HFFc6 (cell line): ENCODE results near the gene CBFA2T2. TPM values are rescaled to one million over a fixed set of nuclear protein-coding genes. Genes with fewer than 3 reads are reported as not detected.

Experiments
- DNase-seq: peaks from one replicate; pipeline ENCODE4 v3.0.0-alpha.2; 2018
- H3K27ac Mint-ChIP-seq: 2 replicates; pipeline ENCODE4 v1.8.0; 2020; ENCODE audit warnings: mild to moderate bottlenecking, mixed read lengths
- H3K27me3 Mint-ChIP-seq: 2 replicates; pipeline ENCODE4 v1.8.0; 2021; ENCODE audit warnings: mild to moderate bottlenecking, moderate library complexity, mixed read lengths; ENCODE audit not compliant: insufficient read depth
- H3K36me3 Mint-ChIP-seq: 2 replicates; pipeline ENCODE4 v1.8.0; 2021; ENCODE audit warnings: low read depth, mixed read lengths
- H3K4me1 Mint-ChIP-seq: 2 replicates; pipeline ENCODE4 v1.8.0; 2020; ENCODE audit warnings: low read depth, mixed read lengths
- H3K4me3 Mint-ChIP-seq: 2 replicates; pipeline ENCODE4 v1.8.0; 2020; ENCODE audit warnings: mild to moderate bottlenecking, moderate library complexity, mixed read lengths
- H3K9me3 Mint-ChIP-seq: 2 replicates; pipeline ENCODE4 v1.8.0; 2020; ENCODE audit warnings: mild to moderate bottlenecking, mixed read lengths
- total RNA-seq, 6 experiments: library from RNA; stranded (reverse); fragmentation: NEBNext Ultra II Directional; extraction: Animal tissue kit (Norgen Biotek cat#: 25700); gene quantifications; 2 replicates in 1 of 6; 3 replicates in 5 of 6; pipeline ENCODE4 v1.2.3, GENCODE V29; 2021
- TF ChIP-seq, protein P1 (sequence below): fragments of 200-600 bp; sonication (generic); IDR thresholded peaks from 2 replicates; pipeline ENCODE4 v1.5.0; 2021; ENCODE audit warnings: antibody characterized with exemption, mild to moderate bottlenecking

The CBFA2T2 gene
- total RNA-seq, 6 experiments from 2014 or later: 7.0 to 9.1 (median 8.0) TPM

DNA sequence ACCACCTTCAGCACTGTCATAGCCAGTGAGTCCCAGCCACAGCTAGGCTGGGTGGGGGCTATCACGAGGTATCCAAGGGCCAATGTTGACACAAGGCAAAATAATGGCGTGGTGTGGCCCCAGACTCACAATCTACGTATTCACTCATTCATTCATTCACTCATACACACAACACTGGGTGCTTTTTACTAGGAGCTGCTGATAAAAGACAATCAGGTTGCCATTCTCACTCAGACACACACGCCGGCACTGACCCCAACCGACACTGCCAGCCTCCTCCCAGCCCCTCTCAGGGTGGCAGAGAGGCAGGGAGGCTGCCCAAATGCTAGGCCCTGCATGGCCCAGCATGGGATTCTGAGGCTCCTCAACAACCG is 170.8 kb downstream of the CBFA2T2 start:
- no peaks in the 10 kb centered on the region for H3K9me3 Mint-ChIP-seq
- no peaks in the 10 kb centered on the region; the same call in none of the 2 replicates for H3K27me3 Mint-ChIP-seq
- TF ChIP-seq, protein P1, sequence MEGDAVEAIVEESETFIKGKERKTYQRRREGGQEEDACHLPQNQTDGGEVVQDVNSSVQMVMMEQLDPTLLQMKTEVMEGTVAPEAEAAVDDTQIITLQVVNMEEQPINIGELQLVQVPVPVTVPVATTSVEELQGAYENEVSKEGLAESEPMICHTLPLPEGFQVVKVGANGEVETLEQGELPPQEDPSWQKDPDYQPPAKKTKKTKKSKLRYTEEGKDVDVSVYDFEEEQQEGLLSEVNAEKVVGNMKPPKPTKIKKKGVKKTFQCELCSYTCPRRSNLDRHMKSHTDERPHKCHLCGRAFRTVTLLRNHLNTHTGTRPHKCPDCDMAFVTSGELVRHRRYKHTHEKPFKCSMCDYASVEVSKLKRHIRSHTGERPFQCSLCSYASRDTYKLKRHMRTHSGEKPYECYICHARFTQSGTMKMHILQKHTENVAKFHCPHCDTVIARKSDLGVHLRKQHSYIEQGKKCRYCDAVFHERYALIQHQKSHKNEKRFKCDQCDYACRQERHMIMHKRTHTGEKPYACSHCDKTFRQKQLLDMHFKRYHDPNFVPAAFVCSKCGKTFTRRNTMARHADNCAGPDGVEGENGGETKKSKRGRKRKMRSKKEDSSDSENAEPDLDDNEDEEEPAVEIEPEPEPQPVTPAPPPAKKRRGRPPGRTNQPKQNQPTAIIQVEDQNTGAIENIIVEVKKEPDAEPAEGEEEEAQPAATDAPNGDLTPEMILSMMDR: no peak
- peaks cover 23% of the 10 kb centered on the region for H3K4me1 Mint-ChIP-seq
- no peak overlapping the region for H3K4me3 Mint-ChIP-seq
- no peak for DNase-seq
- no peaks in the 10 kb centered on the region for H3K36me3 Mint-ChIP-seq
- peak overlapping the region; percentile 16; the same call in 1 of the 2 replicates for H3K27ac Mint-ChIP-seq

GRCh38 chr20:33662172-33662571 is 172.3 kb downstream of the CBFA2T2 start, which contains the start of gene C20orf144:
TSS of gene C20orf144 (plus strand) at chr20:33662327. CDS start at chr20:33662346, 19 bp downstream.
- TF ChIP-seq, protein P1: no peak
- H3K9me3 Mint-ChIP-seq: no peaks in the 10 kb centered on the region

DNA sequence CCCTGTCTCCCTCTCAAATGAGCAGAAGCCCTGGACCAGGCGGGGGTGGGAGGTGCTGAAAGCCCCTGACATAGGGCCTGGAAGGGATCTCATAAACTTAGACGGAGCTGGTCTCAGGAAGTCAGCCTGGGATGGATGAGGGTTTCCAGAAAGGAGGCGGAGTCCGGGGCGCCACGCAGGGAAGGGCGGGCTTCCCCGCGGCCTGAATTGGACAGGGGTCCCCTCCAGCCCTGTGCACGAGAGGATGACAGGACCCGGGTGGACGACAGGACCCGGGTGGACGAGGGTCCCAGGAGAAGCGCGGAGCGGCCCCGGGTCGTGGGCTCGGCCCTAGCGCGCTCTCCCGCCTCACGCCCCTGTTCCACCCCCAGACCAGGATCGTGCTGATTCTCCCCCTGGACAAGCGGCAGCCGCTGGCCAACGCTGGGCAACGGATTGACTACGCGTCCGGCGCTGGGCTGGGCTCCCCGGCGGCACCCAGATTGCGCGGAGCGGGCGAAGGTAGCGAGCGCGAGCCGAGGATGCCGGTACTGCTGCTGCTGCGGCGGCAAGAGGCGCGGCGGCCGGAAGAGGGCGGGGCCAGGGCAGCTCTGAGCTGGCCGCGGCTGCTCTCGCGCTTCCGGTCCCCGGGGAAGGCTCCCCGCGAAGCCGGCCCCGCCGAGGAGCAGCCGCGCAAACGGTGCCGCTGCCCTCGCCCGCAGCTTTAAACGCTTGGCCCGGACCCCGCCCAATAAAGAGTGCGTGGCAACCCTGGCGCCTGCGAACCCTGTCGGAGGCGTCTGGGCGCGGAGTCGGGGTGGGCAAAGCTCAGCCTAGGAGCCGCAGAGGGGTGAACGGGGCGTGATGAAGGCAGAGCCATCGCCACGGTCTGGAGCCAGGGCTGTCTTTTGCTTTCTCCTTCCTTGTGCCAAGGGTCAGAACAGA is 173.5 kb downstream of the CBFA2T2 start:
- Mint-ChIP-seq H3K9me3 (no peaks in the 10 kb centered on the region), H3K36me3 (no peaks in the 10 kb centered on the region), H3K27me3 (peaks cover 2% of the 10 kb centered on the region), H3K27ac (peak overlapping the region; percentile 78), H3K4me3 (peak overlapping the region; percentile 85), H3K4me1 (peaks cover 36% of the 10 kb centered on the region)
- TF ChIP-seq, protein P1: peak; percentile 23; the same call in 1 of the 2 replicates
- peak; percentile 54 for DNase-seq

More at GRCh38 chr20:33662172-33662571, 172.3 kb downstream of the CBFA2T2 start, which contains the start of gene C20orf144:
- Mint-ChIP-seq H3K4me1 (peaks cover 32% of the 10 kb centered on the region), H3K36me3 (no peaks in the 10 kb centered on the region), H3K27me3 (peaks cover 2% of the 10 kb centered on the region), H3K4me3 (peak within 1 kb of the TSS; percentile 85), H3K27ac (peak within 1 kb of the TSS; percentile 78)
- no peak for DNase-seq

DNA sequence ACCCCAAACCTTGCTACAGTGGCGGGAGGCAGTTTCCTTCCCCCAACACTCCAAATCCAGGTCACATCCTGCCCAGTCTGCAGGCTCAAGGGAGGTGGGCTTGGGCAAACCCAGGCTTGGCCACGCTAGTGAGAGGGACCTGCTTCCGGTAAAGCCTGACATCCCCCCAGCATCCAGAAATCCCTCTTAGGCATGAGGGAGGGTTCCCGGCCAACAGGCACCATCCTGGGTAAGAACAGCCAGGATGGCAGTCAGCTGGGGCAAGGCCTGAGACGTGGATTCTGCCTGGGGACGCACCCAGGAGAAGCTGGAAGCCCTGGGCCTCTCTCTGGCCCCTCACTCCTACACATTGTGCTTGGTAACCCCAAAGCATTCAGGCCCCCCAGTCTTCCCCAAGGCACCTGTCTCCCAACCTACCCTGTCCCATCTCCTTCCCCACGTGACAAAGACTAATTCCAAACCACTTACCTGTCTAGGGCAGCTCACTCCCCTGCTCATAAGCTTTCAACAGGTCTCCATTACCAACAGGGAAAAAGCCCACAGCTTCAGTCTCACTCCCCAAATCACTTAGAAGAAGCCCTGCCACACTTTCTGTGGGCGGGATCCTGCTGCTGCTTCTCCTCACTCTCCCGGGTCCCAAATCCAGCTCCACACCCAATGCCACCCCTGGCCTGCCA is 174.3 kb downstream of the CBFA2T2 start:
- H3K4me1 Mint-ChIP-seq: peaks cover 41% of the 10 kb centered on the region
- DNase-seq: no peak
- peak overlapping the region; percentile 66 for H3K27ac Mint-ChIP-seq
- peak overlapping the region; percentile 85 for H3K4me3 Mint-ChIP-seq
- H3K36me3 Mint-ChIP-seq: no peaks in the 10 kb centered on the region
- TF ChIP-seq, protein P1: no peak
- H3K9me3 Mint-ChIP-seq: no peaks in the 10 kb centered on the region
- H3K27me3 Mint-ChIP-seq: peaks cover 2% of the 10 kb centered on the region

- TF ChIP-seq, protein P1: no peak
- peaks cover 2% of the 10 kb centered on the region for H3K27me3 Mint-ChIP-seq
- peaks cover 43% of the 10 kb centered on the region for H3K4me1 Mint-ChIP-seq
- peak overlapping the region; percentile 85 for H3K4me3 Mint-ChIP-seq
- H3K27ac Mint-ChIP-seq: peak overlapping the region; percentile 66
- no peaks in the 10 kb centered on the region for H3K36me3 Mint-ChIP-seq
- no peaks in the 10 kb centered on the region for H3K9me3 Mint-ChIP-seq
- no peak for DNase-seq
Observed at GRCh38 chr20:33664762-33665144, 174.9 kb downstream of the CBFA2T2 start.
